ENCODE measurements around the gene FSD1L. TPM values are rescaled to one million over a fixed set of nuclear protein-coding genes. Genes with fewer than 3 reads are reported as not detected.

Gene FSD1L
- total RNA-seq, 3 donors from 2014 or later: 3.4 to 5.9 (median 5.2) TPM

DNA sequence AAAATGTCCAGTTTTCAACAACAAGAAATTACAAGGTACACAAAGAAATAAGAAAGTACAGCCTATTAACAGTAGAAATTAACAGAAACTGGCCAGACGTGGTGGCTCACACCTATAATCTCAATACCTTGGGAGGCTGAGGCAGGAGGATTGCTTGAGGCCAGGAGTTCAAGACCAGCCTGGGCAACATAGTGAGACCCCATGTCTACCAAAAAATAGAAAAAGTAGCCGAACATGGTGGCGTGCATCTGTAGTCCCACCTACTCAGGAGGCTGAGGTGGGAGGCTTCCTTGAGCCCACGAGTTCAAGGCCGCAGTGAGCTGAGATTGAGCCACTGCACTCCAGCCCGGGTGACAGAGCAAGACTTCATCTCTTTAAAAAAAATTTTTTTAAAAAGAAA lies 41.5 kb upstream of the FSD1L start:
- no peaks in the 10 kb centered on the region for H3K36me3 ChIP-seq
- H3K4me1 ChIP-seq: no peaks in the 10 kb centered on the region
- intact Hi-C loops (cut with DNase I; ENCODE audit: low total_unique reads): no loop called here
- no peak for DNase-seq (ENCODE audit: low spot score in 2 of 2)
- no peak overlapping the region for H3K27ac ChIP-seq
- TF ChIP-seq POLR2A (IDR thresholded peaks at IDR 0.05) (no peak), POLR2AphosphoS5 (IDR thresholded peaks at IDR 0.05) (no peak)
- TF ChIP-seq, protein P1, sequence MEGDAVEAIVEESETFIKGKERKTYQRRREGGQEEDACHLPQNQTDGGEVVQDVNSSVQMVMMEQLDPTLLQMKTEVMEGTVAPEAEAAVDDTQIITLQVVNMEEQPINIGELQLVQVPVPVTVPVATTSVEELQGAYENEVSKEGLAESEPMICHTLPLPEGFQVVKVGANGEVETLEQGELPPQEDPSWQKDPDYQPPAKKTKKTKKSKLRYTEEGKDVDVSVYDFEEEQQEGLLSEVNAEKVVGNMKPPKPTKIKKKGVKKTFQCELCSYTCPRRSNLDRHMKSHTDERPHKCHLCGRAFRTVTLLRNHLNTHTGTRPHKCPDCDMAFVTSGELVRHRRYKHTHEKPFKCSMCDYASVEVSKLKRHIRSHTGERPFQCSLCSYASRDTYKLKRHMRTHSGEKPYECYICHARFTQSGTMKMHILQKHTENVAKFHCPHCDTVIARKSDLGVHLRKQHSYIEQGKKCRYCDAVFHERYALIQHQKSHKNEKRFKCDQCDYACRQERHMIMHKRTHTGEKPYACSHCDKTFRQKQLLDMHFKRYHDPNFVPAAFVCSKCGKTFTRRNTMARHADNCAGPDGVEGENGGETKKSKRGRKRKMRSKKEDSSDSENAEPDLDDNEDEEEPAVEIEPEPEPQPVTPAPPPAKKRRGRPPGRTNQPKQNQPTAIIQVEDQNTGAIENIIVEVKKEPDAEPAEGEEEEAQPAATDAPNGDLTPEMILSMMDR (IDR thresholded peaks at IDR 0.05): no peak
- H3K27me3 ChIP-seq: no peaks in the 10 kb centered on the region
- no peaks in the 10 kb centered on the region for H3K9me3 ChIP-seq
- H3K4me3 ChIP-seq: no peak overlapping the region

DNA sequence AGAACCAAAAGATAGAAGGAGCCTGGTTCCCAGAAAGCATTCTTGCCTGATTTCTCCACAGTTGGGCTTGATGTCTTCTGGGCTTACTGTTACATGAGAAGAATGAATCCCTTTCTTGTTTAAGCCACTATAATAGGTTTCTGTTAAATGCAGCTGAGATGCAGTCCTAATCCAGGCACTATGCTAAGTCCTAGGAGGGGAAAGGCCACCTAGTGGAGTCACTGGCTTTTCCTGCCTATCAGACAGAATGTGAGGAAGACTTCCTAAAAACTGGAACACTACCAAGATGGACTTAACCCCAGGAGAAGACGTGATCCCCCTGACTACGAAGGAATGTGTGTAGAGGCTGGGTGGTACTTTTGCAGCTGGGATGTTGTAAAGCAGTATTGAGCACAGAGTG lies 34.3 kb upstream of the FSD1L start:
- no peak overlapping the region for H3K4me3 ChIP-seq
- DNase-seq (ENCODE audit: low spot score in 2 of 2): no peak
- intact Hi-C loops (cut with DNase I; ENCODE audit: low total_unique reads): loop anchor here (5.0 to 10.0 kb wide), 2 partner anchors 146 to 489 kb away; partner anchors contain the start of gene ABCA1
- TF ChIP-seq, protein P1 (IDR thresholded peaks at IDR 0.05): no peak
- TF ChIP-seq POLR2A (IDR thresholded peaks at IDR 0.05) (no peak), POLR2AphosphoS5 (IDR thresholded peaks at IDR 0.05) (no peak)
- no peaks in the 10 kb centered on the region for H3K27me3 ChIP-seq
- no peaks in the 10 kb centered on the region for H3K4me1 ChIP-seq
- H3K27ac ChIP-seq: peak overlapping the region in 1 of 2 donors; percentile 16
- peaks cover 0 to 6% of the 10 kb centered on the region in 2 donors for H3K9me3 ChIP-seq
- H3K36me3 ChIP-seq: no peaks in the 10 kb centered on the region

DNA sequence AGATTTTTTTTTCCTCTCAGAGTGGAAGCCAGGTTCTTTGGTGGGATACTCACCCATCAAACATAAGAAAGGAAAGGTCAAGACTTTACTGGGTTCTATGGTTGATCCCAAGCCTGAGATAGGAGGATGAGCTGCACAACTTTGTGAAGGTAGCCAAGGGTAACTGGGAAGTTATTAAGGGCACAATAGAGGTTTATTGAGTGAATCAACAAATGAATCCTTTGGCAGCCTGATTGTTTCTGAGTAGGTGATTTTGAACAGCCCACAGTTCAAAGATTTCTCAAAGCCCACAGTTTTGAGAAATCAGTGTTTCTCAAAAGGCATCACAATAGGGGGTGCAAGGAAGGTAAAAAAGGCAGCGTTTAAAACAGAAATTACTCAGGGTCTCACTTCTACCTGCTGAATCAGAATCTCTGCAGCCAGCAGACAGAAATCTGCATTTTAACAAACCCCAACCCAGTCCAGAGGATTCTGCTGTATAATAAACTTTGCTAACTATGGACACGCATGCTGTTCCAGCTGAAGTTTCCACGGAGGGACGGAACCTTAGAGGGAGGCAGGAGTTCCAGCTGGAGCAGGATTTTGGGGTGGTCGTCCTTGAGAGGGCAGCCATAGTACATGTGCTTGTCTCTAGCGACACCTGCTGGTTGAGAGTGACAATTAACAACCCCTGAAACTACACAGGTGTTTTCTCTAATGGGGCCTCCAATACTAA lies 32.7 kb upstream of the FSD1L start:
- Histone ChIP-seq H3K4me1 (no peaks in the 10 kb centered on the region), H3K27ac (no peak overlapping the region), H3K9me3 (peaks cover 0 to 6% of the 10 kb centered on the region in 2 donors), H3K4me3 (no peak overlapping the region), H3K27me3 (no peaks in the 10 kb centered on the region), H3K36me3 (no peaks in the 10 kb centered on the region)
- peak in 1 of 2 donors; percentile 25 for DNase-seq (ENCODE audit: low spot score in 2 of 2)
- intact Hi-C loops (cut with DNase I; ENCODE audit: low total_unique reads): loop anchor here (5.0 to 10.0 kb wide), 2 partner anchors 148 to 490 kb away; partner anchors contain the start of gene ABCA1
- TF ChIP-seq POLR2A (IDR thresholded peaks at IDR 0.05): no peak
- TF ChIP-seq, protein P1 (IDR thresholded peaks at IDR 0.05): peak; percentile 59 to 93 (median 89)

DNA sequence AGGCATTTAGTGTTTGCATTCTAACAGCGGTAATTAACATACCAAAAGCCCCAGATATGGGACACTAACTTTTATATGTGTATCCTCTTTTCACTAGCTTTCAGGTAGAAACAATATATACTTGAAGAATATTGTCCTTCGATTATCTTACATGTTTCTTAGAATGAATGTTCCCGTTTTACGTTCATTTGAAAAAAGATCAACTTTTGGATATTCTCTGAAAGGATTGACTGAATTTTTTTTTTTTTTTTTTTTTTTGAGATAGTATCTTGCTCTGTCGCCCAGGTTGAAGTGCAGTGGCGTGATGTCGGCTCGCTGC lies 32.2 kb upstream of the FSD1L start:
- peaks cover 0 to 6% of the 10 kb centered on the region in 2 donors for H3K9me3 ChIP-seq
- no peak overlapping the region for H3K27ac ChIP-seq
- no peak for TF ChIP-seq POLR2AphosphoS5 (IDR thresholded peaks at IDR 0.05)
- no peak for TF ChIP-seq POLR2A (IDR thresholded peaks at IDR 0.05)
- TF ChIP-seq, protein P1 (IDR thresholded peaks at IDR 0.05): no peak
- H3K4me3 ChIP-seq: no peak overlapping the region
- no peak for DNase-seq (ENCODE audit: low spot score in 2 of 2)
- intact Hi-C loops (cut with DNase I; ENCODE audit: low total_unique reads): loop anchor here (10.0 kb wide), 1 partner anchor 491 kb away; the partner anchor contains the start of gene ABCA1
- no peaks in the 10 kb centered on the region for H3K4me1 ChIP-seq
- H3K27me3 ChIP-seq: no peaks in the 10 kb centered on the region
- H3K36me3 ChIP-seq: no peaks in the 10 kb centered on the region

DNA sequence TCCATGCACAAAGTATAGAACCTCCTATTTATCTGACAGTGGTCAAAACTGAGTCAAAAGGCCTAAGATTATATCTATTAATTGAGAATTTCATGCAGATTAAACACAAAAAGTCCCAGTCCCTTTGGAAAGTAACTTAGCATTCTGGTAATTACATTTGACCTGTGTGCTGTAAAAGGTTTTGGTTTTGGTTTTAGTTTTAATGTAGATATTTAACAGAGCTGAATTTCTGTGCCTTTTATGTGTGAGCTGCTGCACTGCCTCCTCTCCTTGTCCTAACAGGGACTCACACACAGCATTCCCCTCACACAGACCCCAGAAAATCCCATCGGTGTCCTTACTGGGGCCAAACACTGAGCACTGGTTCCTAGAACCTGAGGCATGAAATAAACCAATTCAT lies 31.0 kb upstream of the FSD1L start:
- TF ChIP-seq POLR2A (IDR thresholded peaks at IDR 0.05): no peak
- TF ChIP-seq, protein P1 (IDR thresholded peaks at IDR 0.05): no peak
- no peak for TF ChIP-seq POLR2AphosphoS5 (IDR thresholded peaks at IDR 0.05)
- Histone ChIP-seq H3K4me1 (no peaks in the 10 kb centered on the region), H3K27me3 (no peaks in the 10 kb centered on the region), H3K36me3 (no peaks in the 10 kb centered on the region), H3K9me3 (peaks cover 0 to 2% of the 10 kb centered on the region in 2 donors), H3K27ac (no peak overlapping the region), H3K4me3 (no peak overlapping the region)
- no peak for DNase-seq (ENCODE audit: low spot score in 2 of 2)
- intact Hi-C loops (cut with DNase I; ENCODE audit: low total_unique reads): loop anchor here (10.0 kb wide), 1 partner anchor 492 kb away; the partner anchor contains the start of gene ABCA1
